Measurements from ENCODE around the gene ATG2A. TPM values are rescaled to one million over a fixed set of nuclear protein-coding genes. Genes with fewer than 3 reads are reported as not detected.

ATG2A gene
- total RNA-seq, 1 experiment from 2014 or later, result 24.7 TPM

GRCh38 chr11:64887234-64887756 is 29.7 kb downstream of the ATG2A start:
- intact Hi-C loops (cut with micrococcal nuclease), result loop anchor here (5.0 kb wide), 1 partner anchor 100 kb away; no protein-coding TSS in a partner anchor
- Histone ChIP-seq H3K36me3 (ENCODE audit: control insufficient read depth in 1 of 2, insufficient read depth in 2 of 2, low read length in 2 of 2) (no peaks in the 10 kb centered on the region), H3K4me2 (ENCODE audit: low read length) (peak overlapping the region; percentile 89), H3K9me2 (ENCODE audit: insufficient read depth) (no peaks in the 10 kb centered on the region), H3K9ac (ENCODE audit: low read length) (peak overlapping the region; percentile 54; the same call in 1 of the 2 replicates), H3K4me3 (replicated peaks in 1 of 2; ENCODE audit: low read depth in 1 of 2, low read length in 2 of 2) (peak overlapping the region; percentile 31 to 51; a peak in 1 of 4 replicates), H3K27ac (ENCODE audit: low read depth, low read length) (peak overlapping the region; percentile 40), H3K9me3 (ENCODE audit: control insufficient read depth in 1 of 2, insufficient read depth in 1 of 2, low read depth in 1 of 2, low read length in 2 of 2) (no peaks in the 10 kb centered on the region), H3K4me1 (ENCODE audit: control insufficient read depth in 1 of 2, insufficient read depth in 2 of 2, low read length in 2 of 2) (peaks cover 7 to 31% of the 10 kb centered on the region in 2 experiments; a peak in 3 of 4 replicates), H2AFZ (ENCODE audit: low read depth, low read length, poor library complexity, severe bottlenecking) (no peak overlapping the region), H4K20me1 (ENCODE audit: insufficient read depth) (no peaks in the 10 kb centered on the region), H3K27me3 (ENCODE audit: insufficient read depth, low read length) (no peaks in the 10 kb centered on the region), H3K79me2 (ENCODE audit: insufficient read depth, low read length) (no peaks in the 10 kb centered on the region)
- RAD21 ChIA-PET (ENCODE audit: low non-redundant PET in 1 of 2, low total read pairs in 2 of 2, uncharacterized antibody in 2 of 2, unreplicated experiment in 2 of 2), result interaction anchor here in 1 of 2 experiments (0.9 kb wide), 1 partner anchor 40 kb away, joined by 4 read pairs; no protein-coding TSS in a partner anchor
- CTCF ChIA-PET, result interaction anchor here (0.9 to 10.8 kb wide), 6 partner anchors 10 to 43 kb away, joined by 3 to 112 read pairs (median 4); partner anchors contain the start of gene CDC42BPG
- POLR2A ChIA-PET, result interaction anchor here (1.0 to 1.4 kb wide), 2 partner anchors 32 to 38 kb away, joined by 3 to 9 read pairs; no protein-coding TSS in a partner anchor
- no TSS peak for BruUV-seq (replicated peaks)
- TF ChIP-seq POLR2A (IDR thresholded peaks at IDR 0.05; ENCODE audit: borderline replicate concordance, extremely low read depth, insufficient read depth, insufficient read length) (no peak), EGR1 (IDR thresholded peaks at IDR 0.05; ENCODE audit: low read depth) (no peak), MAX (IDR thresholded peaks at IDR 0.05) (no peak), TCF7L2 (IDR thresholded peaks at IDR 0.05; ENCODE audit: borderline replicate concordance, extremely low read depth, insufficient read depth, insufficient read length) (no peak), EZH2phosphoT487 (IDR thresholded peaks at IDR 0.05; ENCODE audit: borderline replicate concordance) (no peak), SRF (IDR thresholded peaks at IDR 0.05; ENCODE audit: low read depth) (no peak), RAD21 (IDR thresholded peaks at IDR 0.05; ENCODE audit: low read depth) (no peak), SIN3A (IDR thresholded peaks at IDR 0.05; ENCODE audit: low read depth) (no peak), EZH2 (IDR thresholded peaks at IDR 0.05) (no peak), ZNF274 (IDR thresholded peaks at IDR 0.05; ENCODE audit: low read depth, low read length) (no peak), CTCF (IDR thresholded peaks at IDR 0.05 in 2 of 3, conservative IDR thresholded peaks at IDR 0.05 in 1 of 3; ENCODE audit: borderline replicate concordance in 1 of 3, insufficient read depth in 1 of 3, low read depth in 2 of 3, low read length in 2 of 3) (no peak; a peak in 1 of 6 replicates), ZFX (IDR thresholded peaks at IDR 0.05) (no peak), YY1 (IDR thresholded peaks at IDR 0.05; ENCODE audit: extremely low read depth, insufficient replicate concordance, low read depth, low read length) (no peak)
- no peak for DNase-seq (ENCODE audit: low read depth, low spot score)
- ATAC-seq, result peak; percentile 60

Measured in HCT116 (cell line).